GM19025 (cell line): Measurements from ENCODE around the gene PERCC1.
"Not testable (repeated sequence)": the region's sequence is repeated elsewhere in the genome, so short reads cannot be mapped to it uniquely, and the experiment has no call there.

Source experiments
- ATAC-seq: cut with Tn5 transposase; IDR thresholded peaks from one replicate; pipeline ENCODE4 v1.9.1; 2021; ENCODE audit warnings: mild to moderate bottlenecking, low read depth, moderate library complexity; ENCODE audit not compliant: unreplicated experiment

Gene PERCC1

DNA sequence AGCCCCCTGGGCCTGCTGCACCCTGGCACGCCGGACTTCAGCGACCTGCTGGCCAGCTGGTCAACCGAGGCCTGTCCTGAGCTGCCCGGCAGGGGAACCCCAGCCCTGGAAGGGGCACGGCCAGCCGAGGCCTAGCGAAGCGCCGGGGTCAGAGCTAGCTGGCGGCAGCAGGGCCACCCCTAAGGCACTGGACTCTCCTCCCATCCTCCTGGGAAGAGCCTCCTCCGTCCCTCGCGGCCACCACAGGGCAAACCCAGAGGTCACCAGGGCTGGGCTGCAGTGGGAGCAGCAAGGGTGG, 2.3 kb downstream of the PERCC1 start:
- ATAC-seq: no peak

DNA sequence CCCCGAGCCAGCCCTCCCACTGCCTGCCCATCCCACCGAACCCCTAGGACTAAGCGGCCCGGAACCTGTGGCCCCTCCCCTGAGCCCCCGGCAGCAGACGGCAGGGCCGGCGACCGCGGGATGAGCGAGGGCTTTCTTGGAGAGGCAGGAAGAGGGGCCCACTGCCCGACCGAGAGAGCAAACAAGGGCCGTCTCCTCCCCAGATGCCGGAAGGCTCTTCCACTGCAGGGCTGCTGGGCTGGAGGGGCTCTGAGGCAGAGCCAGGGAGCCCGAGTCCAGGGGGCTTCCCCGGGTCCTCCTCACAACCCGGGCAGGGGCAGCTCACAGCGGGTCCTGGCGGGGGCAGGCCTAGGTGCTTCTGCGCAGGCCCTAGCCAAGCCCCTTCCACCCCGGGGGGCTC, 2.9 kb downstream of the PERCC1 start:
- ATAC-seq: no peak

DNA sequence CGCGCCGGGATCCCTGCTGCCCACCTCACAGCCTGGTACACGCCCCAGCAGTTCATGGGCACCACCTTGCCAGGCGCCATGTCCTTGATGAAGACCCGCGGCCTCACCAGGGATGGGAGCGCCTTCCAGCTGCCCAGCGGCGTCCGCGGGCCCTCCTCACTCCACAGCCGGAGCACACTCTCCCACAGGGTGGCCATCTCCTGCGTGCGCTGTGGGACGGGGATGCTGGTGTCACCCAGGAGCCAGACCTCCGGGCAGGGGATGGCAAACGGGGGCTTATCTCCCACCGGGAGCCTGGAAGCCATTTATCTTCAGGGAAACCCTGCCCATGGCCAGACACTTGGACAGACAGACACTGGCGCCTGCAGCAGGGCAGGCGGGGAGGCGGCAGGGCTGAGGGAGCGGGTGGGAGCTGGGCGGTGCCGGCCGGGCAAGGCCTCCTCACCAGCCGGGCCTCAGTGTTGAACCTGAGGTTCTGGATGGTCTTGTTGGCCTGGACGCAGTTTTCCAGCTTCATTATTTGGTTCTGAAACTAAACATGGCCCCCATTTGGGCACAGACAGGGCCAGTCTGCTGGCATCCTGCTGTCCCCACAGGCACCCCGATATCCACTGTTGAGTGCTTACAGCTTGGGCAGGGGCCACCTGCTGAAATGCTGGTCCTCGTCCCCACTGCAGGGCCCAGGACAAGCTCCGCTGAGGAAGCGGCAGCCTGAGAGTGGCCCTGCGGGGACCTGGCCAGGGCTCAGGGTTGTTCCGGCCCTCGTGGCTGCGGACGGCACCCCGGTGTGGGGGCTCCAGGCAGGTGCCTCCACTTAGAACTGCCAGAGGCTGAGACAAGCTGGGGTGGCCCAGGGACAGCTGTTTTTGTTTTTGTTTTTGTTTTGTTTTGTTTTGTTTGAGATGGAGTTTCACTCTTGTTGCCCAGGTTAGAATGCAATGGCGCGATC, 4.0 kb downstream of the PERCC1 start:
- ATAC-seq: no peak

DNA sequence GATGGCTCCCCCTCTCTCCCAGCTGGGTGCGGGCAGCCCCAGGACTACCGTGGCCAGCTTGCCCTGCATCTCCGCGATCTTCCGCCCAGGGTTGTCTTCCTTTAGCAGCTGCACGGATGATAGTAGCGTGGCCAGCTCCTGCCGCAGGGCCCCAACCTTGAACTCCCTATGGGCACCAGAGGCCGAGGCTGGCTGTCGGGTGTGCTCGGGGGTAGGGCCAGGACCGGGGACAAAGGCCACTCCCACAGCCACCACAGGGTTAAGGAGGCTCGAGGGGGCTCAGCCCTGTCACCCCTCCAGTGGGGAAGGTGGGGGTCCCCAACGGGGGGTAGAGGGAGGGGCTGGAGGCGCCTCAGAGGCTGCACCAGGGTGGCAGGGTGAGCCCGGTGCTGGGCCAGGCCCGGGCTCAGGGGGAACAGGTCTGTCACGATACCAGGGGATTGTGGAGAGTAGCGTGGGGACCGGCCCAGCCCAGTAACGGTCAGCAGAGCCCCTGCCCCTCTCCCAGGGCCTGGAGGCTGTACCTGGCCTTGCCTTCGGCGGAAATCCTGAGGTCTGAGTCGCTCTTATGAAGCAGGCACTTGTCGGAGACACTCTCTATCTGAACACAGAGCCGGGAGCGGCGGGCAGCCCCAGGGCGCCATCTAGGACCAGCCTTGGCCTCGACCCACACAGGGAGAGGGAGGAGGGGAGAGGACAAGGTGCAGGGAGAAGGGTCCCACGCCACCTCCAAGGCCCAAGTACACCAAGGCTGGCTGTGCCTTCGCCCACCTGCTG, 5.2 kb downstream of the PERCC1 start:
- ATAC-seq: no peak

DNA sequence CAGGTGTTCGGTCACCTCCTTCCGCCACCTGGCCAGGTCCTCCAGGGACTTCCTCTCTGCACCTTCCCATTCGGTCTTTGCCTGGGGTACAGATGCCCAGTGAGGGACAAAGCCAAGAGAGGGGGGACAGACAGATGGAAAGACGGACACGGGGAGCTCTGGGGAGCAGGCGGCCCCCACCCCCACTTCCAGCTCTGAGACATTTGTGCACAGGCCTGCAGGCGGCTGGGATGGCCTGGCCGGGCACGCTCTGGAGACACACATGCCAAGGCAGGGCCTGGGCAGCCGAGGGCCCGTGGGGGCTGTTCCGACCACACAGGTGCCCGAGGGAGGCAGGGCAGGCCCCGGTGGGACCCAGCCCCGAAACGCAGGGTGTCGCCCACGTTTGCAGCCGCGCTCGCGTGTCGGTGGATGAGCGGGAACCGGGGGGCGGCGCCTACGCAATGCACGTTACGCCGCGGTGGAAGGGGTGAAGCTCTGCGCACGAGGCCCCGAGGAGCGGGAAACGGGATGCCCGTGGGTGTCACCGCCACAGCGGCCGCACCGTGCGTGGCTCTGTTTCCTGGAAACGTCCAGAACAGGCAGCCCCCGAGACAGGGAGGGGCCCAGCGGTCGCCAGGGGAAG, 6.0 kb downstream of the PERCC1 start:
- ATAC-seq: no peak

DNA sequence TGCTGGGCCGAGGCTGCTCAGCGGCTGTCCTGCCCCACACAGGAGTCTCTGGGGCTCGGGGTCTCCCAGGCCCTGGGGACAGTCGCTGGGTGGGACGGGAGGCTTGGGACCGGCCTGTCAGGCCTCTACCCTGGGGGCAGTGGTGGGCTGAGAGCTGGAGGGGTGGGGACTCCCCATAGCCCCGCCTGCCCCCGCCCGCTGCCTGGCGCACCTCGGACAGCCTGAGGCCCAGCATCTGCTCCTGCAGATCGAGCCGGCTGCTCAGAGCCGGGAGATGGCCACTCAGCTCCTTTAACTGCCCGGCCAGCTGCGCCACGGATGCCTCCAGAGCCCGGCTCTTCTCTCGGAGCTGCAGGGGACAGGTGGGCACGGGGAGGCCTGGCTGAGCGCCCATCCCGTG, 6.7 kb downstream of the PERCC1 start:
- no peak for ATAC-seq

DNA sequence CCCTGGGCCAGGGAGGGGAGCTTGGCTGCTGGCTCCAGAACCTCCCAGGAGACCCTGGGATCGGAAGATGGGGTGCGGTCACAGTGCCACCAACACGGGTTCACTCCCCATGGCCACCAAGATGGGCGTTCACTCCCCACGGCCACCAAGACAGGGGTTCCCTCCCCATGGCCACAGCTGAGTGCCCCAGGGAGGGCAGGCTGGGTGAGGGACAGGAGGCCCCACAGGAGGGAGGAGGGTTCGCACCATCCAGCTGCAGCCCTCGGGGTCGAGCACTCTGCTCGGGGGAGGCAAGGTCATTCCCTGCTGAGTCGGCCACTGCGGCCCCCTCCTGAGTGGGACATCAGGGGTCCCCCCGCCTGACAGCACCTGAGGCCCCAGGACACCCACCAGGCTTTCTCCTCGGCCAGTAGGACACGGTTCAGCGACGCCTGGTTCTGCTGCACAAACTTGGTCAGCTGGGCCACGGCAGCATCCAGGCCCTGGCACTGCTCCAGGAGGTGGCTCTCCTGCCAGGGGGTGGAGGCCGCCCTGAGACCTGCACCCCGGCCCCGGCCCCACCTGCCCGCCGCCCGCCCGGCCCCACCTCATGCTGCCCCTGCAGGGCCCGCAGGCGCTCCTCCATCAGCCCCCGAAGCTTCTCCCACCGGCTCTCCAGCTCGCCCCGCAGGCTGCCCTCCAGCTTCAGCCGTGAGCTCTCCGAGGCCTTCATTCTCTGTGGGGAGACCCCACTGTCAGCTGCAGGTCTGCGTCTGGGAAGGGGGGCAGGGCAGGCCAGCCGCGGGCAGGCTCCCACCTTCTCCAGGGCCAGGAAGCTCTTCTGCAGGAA, 7.6 kb downstream of the PERCC1 start:
- no peak for ATAC-seq

DNA sequence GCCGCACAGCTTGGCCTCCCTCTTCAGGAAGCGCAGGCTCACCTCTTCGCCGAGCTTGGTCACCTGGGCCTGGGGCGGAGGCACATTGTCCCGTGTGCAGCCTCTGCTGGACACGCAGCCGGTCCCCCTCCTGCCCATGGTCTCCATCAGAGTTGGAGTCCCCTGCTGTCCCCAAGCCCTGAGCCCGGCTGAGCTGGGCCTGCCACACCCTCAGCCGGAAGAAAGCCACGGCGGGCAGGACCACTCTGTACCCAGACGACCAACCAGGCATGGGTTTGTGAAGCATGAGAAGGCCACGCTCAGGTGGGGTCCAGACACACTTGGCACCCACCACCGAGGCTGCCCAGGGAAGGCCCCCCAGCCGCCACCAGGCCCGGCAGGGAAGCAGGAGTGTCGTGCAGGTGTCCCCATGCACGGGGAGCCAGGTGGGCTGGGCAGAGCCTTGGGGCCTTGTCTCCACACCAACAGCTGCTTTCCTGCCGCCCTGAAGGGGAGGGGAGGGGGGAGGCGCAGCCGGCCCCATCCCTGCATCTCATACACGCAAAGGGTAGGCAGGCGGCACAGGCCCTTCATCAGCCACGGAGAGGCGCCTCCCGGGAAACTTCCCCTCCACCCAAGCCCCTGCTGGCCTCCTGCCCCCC, 8.3 kb downstream of the PERCC1 start:
- ATAC-seq: no peak

DNA sequence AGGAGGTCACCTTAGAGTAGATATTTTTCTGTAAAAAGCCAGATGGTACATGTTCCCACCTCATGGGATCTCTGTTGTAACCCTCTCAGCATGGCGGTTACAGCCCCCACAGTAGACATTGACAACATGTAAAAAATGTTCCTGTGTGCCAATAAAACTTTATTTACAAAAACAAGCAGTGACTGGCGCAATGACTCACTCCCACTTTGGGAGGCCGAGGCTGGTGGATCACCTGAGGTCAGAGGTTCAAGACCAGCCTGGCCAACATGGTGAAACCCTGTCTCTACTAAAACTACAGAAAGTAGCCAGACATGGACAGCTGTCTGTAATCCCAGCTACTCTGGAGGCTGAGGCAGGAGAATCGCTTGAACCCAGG, 8.8 kb downstream of the PERCC1 start:
- ATAC-seq: not testable (repeated sequence)

DNA sequence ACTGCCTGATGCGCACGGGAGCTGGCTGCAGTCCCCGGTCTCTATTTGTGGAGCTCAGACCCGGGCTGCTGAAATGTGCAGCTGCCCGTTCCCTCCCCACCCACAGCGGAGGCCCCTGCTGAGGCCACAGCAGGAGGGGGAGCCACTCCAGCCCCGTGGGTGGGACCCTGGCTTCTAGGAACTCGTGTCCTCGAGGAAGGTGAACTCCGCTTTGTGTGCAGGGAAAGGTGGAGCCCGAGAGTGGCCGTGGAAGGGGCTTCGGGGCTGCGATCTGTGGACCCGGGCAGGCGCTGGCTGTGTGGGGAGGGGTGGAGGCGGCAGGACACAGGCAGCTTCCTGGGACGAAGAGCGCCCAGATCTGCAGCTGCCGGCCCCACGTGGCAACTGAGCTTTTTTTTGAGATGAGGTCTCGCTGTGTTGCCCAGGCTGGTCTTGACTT, 10.5 kb downstream of the PERCC1 start:
- ATAC-seq: no peak

DNA sequence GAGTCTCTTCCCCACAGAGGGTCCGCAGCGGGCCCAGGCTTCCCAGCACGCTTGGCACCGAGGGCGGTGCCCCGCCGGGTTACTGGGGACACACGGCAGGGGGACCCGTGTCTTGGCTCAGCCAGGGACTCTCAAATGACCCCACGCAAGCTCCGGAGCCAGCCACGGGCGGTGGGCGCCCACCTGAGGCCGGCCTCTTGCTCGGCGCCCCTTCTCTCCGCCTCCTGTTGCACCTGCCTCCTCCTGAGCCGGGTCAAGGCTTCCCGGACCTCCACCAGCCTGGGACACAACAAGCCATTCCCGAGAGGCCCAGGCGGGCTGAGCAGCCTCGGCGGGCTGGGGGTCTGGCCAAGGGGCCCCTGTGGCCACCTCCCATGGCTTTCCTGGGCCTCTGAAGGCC, 11.8 kb downstream of the PERCC1 start:
- no peak for ATAC-seq

DNA sequence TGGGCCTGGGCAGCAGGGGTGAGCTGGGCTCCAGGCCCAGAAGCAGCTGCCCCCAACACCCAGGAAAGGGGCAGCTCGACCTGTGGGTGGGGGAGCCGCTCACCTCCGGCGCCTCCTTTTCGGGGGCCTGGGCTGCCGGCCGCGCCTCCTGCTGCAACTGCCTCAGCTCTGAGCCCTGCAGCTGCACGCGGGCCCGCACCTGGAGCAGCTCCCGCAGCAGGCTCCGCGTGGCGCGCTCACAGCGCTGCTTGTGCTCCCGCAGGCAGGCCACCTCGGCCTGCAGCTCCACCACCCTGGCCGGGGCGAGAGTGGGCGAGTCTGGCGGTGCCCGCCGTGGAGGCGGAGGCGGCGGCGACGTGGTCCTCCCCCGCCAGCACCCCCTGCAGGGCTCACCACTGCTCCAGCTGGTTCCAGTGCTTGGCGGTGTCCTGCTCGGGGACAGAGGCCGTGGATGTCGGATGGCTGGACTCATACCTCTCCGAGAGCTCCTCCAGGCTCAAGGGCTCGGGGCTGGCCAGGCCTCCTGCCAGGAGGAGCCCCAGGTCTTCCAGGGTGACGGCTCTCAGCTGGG, 12.6 kb downstream of the PERCC1 start:
- no peak for ATAC-seq

DNA sequence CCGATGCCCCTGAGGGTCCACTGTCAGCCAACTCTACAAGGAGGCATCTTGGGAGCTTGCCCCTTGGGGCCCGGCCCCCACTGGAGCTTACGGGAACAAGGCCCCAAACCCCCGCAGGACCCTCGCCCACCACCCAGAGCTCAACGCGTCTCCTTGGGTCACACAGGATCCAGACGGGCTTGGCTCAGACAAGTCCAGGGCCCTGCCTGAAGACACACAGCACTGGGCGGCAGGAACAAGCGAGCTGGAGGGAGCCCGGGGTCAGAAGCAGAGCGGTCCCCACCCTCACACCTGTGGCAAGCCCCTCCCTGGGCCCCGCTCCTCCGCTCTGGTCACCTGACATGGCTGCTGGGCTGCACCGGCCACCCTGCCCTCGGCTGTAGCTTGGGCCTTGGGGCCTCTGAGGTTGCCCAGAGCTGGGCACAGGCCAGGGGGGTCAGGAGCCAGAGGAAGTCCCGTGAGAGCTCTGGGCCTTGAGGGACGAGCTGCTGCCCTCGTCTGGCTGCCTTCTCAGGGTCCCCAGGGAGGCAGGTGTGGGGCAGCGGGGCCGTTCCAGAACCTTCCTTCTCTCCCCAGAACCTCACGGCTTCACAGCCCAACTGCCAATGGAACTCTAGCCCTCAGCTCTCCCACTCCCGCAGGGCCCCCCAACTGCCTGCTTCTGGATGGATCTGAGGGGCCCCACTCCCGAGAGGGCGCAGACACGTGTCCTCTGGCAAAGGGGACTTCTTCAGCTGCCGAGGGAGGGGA, 13.3 kb downstream of the PERCC1 start, which contains the start of gene CCDC154:
Gene CCDC154 (minus strand): TSS at position 577 of the 750 bp plus-strand sequence. CDS start 234 bp downstream, at position 343.
- ATAC-seq: no peak

DNA sequence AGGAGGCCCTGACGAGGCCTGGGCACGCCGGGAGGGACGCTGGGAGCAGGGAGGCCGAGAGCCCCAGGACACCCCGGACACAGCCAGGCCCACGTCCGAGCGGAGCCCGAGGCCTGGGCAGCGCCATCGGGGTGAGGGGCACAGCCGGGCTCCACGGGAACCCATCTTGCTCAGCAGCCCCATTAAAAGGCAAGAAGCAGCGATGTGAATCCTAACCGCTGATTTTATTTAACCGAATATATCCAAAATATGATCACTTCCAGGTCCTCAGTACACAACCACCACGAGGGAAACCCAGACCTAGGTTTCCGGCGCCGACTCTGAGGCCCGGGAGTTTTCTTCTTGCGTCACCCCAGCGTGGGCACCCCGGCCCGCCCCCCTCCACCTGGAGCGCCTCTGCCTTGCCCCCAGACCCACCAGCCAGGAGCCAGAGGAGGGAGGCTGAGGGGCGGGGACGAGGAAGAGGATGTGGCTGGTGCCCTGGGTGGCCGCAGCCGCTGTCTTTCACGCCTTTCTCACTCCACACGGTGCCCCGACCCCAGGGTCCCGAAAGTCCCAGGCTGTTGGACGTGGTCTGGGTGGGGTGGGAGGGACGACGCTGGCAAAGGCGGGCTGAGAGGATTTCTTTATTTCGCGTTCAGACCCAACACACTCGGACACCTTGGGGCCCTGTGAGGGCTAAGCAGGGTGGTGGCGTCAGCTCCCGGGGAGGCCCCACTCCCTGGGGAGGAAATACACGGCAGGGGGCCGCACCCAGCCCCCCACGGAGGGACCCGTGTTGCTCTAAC, 14.0 kb downstream of the PERCC1 start:
- no peak for ATAC-seq

DNA sequence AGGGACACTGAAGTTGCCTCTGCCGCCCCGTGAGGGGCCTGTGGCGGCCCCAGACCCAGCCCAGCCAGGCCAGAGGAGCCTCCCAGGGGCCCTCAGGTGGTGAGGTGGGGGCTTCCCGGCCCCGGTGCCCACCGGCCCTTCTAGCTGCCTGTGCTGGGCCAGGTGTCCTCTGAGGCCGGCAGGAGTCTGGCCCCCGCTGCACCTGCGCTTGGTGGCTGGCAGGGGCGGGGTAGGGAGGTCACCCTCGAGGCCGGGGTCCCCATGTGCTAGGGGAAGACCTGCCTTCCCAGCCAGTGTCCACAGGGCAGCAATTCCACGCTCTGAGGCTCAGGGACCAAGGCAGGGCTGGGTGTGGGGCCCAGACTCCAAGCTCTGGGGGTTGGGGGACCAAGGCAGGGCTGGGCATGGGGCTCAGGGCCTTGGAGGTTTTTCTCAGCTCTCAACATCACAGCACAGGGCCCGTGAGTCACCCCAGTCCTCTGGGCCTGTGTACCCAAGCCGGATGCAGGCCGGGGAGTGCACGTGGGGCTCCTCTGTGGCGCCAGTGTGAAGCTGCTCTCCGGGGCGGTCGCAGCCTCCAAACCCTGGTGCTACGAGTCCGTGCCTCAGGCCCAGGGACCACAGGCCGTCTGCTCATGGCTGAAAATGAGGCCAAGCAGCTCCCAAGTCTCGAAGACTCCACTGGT, 14.8 kb downstream of the PERCC1 start:
- ATAC-seq: no peak

DNA sequence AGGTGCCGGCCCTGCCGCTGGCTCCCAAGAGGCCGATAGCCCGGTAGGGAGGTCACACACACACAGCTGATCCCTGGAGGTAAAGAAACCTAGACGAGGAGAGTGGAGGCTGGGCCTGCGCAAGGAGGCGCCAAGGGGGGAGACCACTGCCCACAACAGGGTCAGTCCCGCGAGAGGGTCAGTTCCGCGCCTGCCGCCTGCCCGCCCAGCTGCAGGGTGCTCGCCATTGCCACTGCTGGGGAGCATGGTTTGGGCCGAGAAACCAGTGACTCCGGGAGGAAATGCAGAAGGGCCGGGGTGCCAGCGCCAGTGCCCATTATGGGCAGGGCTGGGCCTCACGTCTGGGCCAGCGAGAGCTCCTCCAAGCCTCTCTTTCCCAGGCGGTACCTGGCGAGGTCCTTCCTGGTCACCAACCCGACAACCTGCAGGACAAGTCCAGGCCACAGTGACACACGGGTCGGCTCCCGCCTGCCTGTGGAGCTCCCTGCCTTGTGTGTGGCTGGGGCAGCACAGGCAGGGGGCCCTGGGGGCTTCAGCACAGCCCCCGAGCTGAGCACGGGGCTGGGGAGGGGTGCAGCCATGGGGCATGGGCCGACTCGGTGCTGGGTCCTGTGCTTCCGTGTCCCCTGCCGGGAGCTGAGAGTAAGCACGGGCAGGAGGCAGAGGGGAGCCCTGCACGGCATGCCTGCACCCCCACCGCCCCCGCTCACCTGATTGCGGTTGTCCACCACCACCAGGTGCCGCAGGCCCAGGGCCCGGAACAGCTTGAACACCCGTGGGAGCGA, 15.6 kb downstream of the PERCC1 start:
- ATAC-seq: no peak

DNA sequence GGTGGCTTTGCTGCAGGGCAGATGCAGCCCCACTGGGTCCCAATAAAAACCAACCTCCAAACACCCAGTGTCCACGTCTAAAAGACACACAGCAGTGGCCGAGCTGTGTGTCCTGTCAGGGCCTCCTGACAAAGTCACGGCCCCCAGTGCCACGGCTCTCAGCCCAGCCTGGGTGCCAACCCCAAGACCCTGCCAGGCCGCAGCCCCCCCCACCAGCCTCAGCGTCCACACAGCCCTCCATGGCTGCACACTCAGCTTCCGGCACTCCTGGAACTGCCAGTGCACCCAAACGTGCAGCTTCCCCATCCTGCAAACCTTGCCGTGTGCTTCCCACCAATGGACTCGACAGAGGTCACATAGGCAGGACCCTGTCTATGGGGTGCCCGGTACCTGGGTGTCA, 17.1 kb downstream of the PERCC1 start:
- no peak for ATAC-seq
